Stimulated activated memory B cell treated with anti-CD40 and anti-IgM and Interleukin-4, amounts not matched to agents 10 μg/mL and 1 μg/mL and 100 μg/mL, for 72 hours (primary cell): ENCODE data around the gene TRAPPC2L.

Experiments used
- ATAC-seq: fragments of 150-1000 bp; cut with Tn5 transposase; 2 replicates; pipeline ENCODE4 v1.10.0; 2021
- H3K27ac Mint-ChIP-seq: one replicate; pipeline ENCODE4 v1.8.0; 2022; ENCODE audit warnings: mild to moderate bottlenecking, mixed read lengths
- H3K27me3 Mint-ChIP-seq: one replicate; pipeline ENCODE4 v1.8.0; 2022; ENCODE audit warnings: mixed read lengths
- H3K36me3 Mint-ChIP-seq: one replicate; pipeline ENCODE4 v1.8.0; 2022; ENCODE audit warnings: mixed read lengths
- H3K4me1 Mint-ChIP-seq: one replicate; pipeline ENCODE4 v1.8.0; 2022; ENCODE audit warnings: mixed read lengths
- H3K4me3 Mint-ChIP-seq: one replicate; pipeline ENCODE4 v1.8.0; 2022; ENCODE audit warnings: mild to moderate bottlenecking, moderate library complexity, mixed read lengths
- H3K9me3 Mint-ChIP-seq: one replicate; pipeline ENCODE4 v1.8.0; 2022; ENCODE audit warnings: mixed read lengths

The TRAPPC2L gene

DNA sequence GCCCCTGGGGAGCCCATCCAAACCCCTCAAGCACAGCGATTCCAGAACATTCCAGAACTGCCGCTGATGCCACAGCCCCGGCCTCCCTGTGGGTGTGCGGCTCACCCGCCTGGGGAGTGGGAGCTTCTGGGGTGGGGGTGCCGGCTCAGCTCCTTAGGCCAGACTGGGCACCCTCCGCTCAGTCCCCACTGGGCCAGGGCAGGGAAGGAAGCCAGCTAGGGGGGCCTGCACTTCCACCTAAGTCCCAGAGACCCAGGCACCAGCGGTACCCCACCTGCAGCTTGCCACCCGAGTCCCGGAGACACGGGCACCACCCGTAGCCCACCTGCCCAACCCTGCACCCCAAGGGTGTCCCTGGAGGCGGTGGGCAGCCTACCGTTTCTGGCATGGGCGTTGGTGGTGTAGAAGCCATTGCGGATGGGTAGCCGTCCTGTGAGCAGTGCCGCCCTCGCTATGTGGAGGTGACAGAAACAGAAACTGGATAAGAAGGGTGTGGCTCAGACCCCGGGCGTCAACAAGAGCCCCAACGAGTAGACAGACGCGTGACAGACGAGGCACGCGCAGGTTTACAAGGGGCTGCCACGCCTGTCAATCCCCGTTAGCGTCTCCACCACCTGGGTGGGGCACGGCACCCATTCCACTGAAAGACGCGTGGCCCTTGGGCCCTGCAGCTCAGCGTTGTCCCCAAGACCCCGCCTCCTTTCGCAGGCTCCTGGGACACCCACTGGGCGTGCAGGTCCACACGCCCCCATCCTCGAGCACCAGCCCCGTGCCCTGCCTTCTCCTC, 15.2 kb upstream of the TRAPPC2L start:
- Mint-ChIP-seq H3K27ac (no peak overlapping the region), H3K4me1 (peaks cover 8% of the 10 kb centered on the region), H3K9me3 (no peaks in the 10 kb centered on the region), H3K4me3 (no peak overlapping the region), H3K27me3 (no peaks in the 10 kb centered on the region), H3K36me3 (peaks cover 24% of the 10 kb centered on the region)
- peak; percentile 18 for ATAC-seq

DNA sequence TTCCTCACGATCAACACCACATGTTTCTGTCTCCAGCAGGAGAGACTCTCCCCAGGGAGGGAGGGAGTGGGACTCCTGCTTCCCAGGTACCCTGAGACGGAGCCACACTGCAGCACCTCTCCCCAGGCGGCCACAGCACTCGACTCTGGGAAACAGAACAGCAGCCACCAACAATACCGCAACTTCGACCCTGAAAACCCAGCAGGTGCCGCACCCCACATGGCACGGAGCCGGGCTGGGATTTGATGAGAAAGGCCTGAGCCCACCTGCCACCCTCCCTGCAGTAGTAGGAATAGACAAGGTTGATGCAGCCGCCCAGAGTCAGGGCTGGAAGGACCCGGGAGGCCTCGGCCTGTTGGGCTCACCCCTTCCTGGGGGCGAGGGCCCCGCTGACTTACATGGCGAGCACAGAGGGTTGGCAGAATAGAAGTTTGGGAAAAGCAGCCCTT, 14.6 kb upstream of the TRAPPC2L start:
- peaks cover 24% of the 10 kb centered on the region for H3K36me3 Mint-ChIP-seq
- ATAC-seq: no peak
- H3K27me3 Mint-ChIP-seq: no peaks in the 10 kb centered on the region
- H3K27ac Mint-ChIP-seq: no peak overlapping the region
- H3K4me3 Mint-ChIP-seq: no peak overlapping the region
- H3K9me3 Mint-ChIP-seq: no peaks in the 10 kb centered on the region
- H3K4me1 Mint-ChIP-seq: peaks cover 8% of the 10 kb centered on the region

DNA sequence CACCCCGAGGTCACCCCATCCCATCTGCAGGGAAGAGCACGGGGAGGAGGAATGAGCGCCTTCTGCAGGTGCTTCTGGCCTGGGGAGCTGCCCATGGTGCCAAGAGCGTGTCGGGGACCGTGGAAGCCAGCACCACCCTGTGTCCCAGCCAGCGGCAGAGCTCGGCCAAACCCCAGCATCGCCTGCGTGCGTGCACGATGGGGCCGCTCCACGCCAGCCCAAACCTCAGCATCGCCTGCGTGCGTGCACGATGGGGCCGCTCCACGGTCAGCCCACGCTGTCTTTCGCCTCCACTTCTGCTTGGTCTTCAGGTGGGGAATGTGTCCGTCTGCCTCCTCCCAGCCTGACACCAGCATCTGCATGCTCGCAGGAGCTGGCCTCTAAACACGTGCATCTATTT, 14.1 kb upstream of the TRAPPC2L start:
- Mint-ChIP-seq H3K36me3 (peaks cover 24% of the 10 kb centered on the region), H3K4me1 (peaks cover 8% of the 10 kb centered on the region), H3K4me3 (no peak overlapping the region), H3K9me3 (no peaks in the 10 kb centered on the region), H3K27me3 (no peaks in the 10 kb centered on the region), H3K27ac (no peak overlapping the region)
- ATAC-seq: no peak

DNA sequence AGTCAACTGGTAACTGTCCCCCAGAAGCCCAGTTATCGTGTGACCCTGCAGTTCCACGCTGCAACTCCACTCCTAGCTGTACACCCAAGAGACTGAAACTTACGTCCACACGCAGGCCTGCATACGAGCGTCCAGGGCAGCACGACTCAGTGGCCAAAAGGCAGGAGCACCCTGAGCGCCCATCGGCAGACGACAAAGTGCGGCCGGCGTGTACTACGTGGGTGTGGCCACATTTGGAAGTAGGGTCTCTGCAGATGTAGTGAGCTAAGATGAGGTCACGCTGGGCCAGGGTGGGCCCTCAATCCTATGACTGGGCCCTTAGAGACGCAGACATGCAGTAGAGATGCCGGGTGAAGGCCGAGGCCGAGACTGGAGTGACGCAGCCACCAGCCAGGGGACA, 13.7 kb upstream of the TRAPPC2L start:
- H3K4me1 Mint-ChIP-seq: peaks cover 8% of the 10 kb centered on the region
- no peaks in the 10 kb centered on the region for H3K9me3 Mint-ChIP-seq
- H3K4me3 Mint-ChIP-seq: no peak overlapping the region
- no peaks in the 10 kb centered on the region for H3K27me3 Mint-ChIP-seq
- peaks cover 20% of the 10 kb centered on the region for H3K36me3 Mint-ChIP-seq
- ATAC-seq: no peak
- H3K27ac Mint-ChIP-seq: no peak overlapping the region

DNA sequence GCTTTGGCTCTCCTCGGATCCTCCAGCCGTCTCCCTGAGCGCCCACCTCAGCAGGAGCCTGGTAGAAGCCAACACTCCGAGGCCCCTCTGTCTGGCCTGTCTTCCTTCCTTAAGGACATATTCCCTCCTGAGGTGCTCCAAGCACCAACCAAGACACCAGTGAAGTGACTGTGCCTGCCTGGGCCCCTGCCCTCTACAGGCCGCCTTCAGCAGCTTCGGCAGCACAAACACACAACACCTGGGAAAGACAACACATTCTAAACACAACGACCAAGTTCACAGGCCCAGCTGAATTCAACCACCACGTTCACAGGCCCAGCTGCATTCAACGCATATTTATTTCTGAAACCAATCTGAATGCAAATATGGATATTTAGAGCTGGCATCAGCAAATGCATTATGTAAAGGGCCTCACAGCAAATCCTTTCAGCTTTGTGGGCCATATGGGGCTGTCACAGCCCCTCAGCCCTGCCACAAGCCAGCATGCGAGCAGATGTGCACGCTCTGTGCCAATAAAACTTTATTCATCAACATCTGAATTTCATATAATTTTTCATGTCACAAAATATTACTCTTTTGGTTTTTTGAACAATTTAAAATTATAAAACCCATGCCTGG, 12.4 kb upstream of the TRAPPC2L start:
- Mint-ChIP-seq H3K27ac (no peak overlapping the region), H3K9me3 (no peaks in the 10 kb centered on the region), H3K27me3 (no peaks in the 10 kb centered on the region), H3K4me3 (no peak overlapping the region), H3K36me3 (peaks cover 10% of the 10 kb centered on the region), H3K4me1 (peaks cover 8% of the 10 kb centered on the region)
- ATAC-seq: no peak

DNA sequence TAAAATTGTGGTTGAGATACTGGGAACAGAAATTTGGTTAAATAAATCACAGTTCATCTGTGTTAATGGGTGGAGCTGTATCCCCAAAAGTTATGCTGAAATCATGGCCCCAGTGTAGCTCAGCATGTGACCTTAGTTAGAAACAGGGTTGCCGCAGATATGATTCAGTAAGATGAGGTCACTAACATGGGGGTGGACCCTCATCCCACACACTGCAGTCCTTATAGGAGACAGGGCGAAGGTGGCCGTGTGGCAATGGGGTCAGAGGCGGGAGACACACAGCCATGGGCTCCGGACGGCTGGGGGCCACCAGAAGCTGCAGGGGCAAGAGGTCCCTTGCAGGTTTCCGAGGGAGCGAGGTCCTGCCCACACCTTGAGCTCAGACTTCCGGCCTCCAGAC, 10.8 kb upstream of the TRAPPC2L start:
- Mint-ChIP-seq H3K36me3 (no peaks in the 10 kb centered on the region), H3K27ac (no peak overlapping the region), H3K4me3 (no peak overlapping the region), H3K4me1 (peaks cover 8% of the 10 kb centered on the region), H3K27me3 (no peaks in the 10 kb centered on the region), H3K9me3 (no peaks in the 10 kb centered on the region)
- no peak for ATAC-seq

DNA sequence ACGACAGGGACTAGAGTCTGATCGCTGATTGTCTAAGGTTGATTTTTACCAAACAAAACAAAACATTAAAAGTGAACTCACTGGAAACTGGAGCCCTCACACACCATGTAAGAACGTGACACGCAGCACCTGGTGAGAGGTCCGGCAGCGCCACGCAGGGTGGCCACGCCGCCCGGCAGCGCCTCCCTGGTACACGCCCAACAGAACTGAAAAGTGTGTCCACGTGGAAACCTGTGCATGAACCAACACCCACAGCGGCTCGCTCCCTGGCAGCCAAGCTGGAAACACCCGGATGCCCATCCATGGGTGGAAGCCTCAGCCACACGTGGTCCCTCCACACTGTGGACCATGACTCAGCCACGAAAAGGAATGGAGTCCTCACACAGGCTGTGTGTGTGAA, 9.3 kb upstream of the TRAPPC2L start:
- Mint-ChIP-seq H3K4me1 (no peaks in the 10 kb centered on the region), H3K4me3 (no peak overlapping the region), H3K36me3 (peaks cover 8% of the 10 kb centered on the region), H3K9me3 (no peaks in the 10 kb centered on the region), H3K27me3 (no peaks in the 10 kb centered on the region), H3K27ac (no peak overlapping the region)
- no peak for ATAC-seq

DNA sequence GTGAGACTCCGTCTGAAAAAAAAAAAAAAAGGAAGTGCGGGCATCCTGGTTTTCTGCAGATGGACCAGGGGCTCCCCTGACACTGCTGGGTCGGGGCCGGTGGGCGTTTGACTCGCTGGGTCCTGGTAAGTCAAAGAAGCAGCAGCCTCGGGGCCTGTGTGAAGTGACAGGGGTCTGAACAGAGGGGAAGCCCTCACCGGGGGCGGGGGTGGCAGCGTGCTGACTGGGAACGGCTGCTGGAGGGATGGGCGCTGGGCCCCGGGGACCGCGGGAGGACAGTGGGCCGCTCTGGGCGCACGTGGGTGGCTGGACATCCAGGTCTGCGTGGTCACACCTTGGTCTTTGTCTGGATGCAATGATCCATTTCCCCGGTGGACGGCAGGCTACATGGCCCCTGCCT, 8.4 kb upstream of the TRAPPC2L start:
- Mint-ChIP-seq H3K4me3 (no peak overlapping the region), H3K36me3 (peaks cover 8% of the 10 kb centered on the region), H3K27ac (no peak overlapping the region), H3K9me3 (no peaks in the 10 kb centered on the region), H3K4me1 (no peaks in the 10 kb centered on the region), H3K27me3 (no peaks in the 10 kb centered on the region)
- peak; percentile 47 for ATAC-seq

DNA sequence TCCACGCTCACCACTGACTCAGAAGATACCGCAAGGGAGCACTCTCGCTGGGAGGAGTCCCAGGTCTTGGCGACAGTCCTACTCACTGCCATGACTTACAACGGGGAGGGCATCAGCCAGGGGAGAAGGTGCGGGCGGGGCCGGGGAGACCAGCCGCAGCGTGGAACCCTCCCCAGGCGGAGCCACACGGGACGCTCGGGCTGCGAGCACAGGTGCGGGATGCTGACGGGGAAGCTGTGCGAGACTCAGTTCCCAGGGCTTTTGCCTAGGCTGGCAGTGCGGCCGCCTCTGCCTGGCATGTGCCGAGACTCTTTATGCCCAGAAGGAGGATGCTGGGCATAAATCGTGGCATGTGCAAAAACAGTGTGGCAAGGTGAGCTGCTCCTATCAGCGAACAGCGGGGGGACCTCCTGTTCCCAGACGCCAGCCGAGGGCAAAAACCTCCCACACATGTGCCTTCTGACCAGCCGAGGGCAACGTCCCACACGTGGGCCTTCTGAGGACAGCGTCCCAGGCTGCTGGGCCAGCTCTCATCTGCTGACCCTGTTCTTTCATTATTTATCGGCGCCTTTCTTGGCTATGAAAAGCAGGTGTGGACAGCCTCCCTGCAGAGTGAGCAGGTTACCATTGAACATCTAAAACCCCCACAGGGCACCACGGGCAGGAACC, 6.3 kb upstream of the TRAPPC2L start:
- H3K27ac Mint-ChIP-seq: no peak overlapping the region
- H3K36me3 Mint-ChIP-seq: peaks cover 8% of the 10 kb centered on the region
- no peak overlapping the region for H3K4me3 Mint-ChIP-seq
- peaks cover 17% of the 10 kb centered on the region for H3K4me1 Mint-ChIP-seq
- H3K9me3 Mint-ChIP-seq: no peaks in the 10 kb centered on the region
- no peaks in the 10 kb centered on the region for H3K27me3 Mint-ChIP-seq
- no peak for ATAC-seq

DNA sequence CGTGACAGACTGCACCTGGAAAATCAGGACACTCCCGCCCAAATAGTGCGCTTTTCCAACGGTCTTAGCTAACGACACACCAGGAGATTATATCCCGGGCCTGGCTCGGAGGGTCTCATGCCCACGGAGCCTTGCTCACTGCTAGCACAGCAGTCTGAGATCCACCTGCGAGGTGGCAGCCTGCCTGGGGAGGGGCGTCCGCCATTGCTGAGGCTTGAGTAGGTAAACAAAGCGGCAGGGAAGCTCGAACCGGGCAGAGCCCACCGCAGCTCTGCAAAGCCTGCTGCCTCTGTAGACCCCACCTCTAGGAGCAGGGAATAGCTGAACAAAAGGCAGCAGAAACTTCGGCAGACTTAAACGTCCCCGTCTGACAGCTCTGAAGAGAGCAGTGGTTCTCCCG, 5.3 kb upstream of the TRAPPC2L start:
- H3K4me1 Mint-ChIP-seq: peaks cover 22% of the 10 kb centered on the region
- no peak for ATAC-seq

DNA sequence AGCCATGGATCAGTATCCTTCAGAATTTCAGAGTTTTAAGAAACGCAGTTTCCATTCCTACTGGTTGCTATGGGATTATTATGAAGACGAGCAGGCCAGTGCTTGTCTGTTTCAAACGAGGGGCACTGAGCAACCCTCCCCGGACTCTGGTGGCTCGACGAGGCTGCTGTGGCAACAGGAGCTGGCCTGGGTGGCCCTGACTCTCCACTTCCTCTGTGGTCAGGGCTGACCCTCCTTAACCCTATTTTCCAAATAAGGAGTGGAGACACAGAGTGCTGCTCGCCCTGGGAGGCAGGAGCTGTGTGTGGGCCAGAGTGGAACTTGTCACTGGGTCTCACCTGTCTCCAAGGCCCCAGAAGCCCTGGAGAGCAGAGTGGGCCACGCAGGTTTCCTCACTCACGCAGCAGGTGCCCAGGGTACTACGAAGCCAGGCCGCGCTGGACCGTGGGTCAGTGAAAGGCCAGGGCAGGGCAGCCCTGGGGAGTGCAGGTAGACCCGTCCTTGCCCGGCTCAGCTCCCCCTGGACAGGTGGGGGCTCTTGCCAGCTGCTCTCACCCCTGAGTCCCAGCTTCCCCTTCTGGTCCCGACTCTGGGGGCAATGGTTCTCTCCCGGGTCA, 3.5 kb upstream of the TRAPPC2L start:
- no peak for ATAC-seq
- H3K27me3 Mint-ChIP-seq: no peaks in the 10 kb centered on the region
- peaks cover 33% of the 10 kb centered on the region for H3K4me1 Mint-ChIP-seq
- H3K27ac Mint-ChIP-seq: no peak overlapping the region
- no peaks in the 10 kb centered on the region for H3K9me3 Mint-ChIP-seq
- H3K36me3 Mint-ChIP-seq: peaks cover 8% of the 10 kb centered on the region
- no peak overlapping the region for H3K4me3 Mint-ChIP-seq

More for the DNA sequence above, 5.3 kb upstream of the TRAPPC2L start:
- no peaks in the 10 kb centered on the region for H3K9me3 Mint-ChIP-seq
- H3K4me3 Mint-ChIP-seq: no peak overlapping the region
- peaks cover 8% of the 10 kb centered on the region for H3K36me3 Mint-ChIP-seq
- H3K27me3 Mint-ChIP-seq: no peaks in the 10 kb centered on the region
- H3K27ac Mint-ChIP-seq: no peak overlapping the region

DNA sequence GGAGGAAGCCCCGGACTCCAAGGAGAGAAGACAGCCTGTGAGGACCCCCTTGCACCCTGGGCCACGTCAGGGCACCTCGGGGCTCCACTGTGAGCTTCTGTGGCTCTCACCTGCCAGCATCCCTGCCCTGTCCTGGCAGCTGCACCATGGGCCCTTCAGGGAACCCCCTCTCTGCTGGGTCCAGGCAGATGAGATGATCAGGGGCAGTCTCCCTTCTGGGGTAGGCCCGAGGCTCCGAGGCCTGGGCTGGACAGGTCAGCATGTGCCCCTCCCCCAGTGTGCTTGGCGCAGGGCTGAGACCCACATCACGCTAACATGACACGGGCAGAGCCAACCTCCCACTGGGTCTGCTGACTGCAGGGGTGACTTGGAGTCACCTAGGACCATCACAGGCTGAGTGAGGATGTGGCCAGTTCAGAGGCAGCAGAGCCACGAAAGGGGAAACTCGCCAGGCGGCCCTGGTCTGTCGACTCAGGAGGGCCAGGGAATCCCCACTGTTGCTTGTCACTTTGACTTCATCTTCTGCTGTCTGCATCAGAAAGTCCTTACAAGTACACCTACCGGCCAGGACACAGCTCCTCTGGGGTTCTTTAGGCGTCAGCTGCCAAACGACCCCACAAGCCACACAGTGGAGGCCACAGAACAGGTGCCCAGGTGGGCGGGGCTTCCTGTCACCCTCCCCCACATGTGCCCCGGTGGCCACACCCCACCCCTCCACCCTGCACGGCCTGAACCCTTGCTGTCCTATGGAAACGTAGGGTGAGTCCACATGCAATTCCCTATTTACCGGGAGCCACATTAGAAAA, 2.4 kb upstream of the TRAPPC2L start:
- Mint-ChIP-seq H3K9me3 (no peaks in the 10 kb centered on the region), H3K27me3 (no peaks in the 10 kb centered on the region), H3K4me3 (peak overlapping the region; percentile 77), H3K27ac (peak overlapping the region; percentile 73), H3K4me1 (peaks cover 37% of the 10 kb centered on the region), H3K36me3 (peaks cover 8% of the 10 kb centered on the region)
- ATAC-seq: peak; percentile 44

DNA sequence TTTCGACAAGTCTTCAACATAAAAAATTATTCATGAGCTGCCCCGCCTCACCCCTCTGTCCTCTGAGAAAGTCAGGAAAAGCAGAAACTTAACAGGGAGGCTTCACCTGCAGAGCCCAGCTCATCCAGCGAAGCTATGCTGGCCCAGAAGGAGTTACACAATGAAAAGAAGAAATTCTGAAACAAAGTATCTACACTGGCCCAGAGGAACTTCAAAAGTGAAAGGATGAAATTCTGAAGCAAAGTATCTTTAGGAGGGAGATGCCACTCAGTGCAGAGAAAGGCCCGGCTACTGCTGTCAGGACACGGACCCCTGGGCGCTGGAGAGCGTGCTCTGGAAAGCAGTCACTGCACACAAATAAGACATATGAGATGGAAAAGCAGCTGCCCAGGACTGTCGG, 1.8 kb upstream of the TRAPPC2L start:
- ATAC-seq: no peak
- Mint-ChIP-seq H3K27me3 (no peaks in the 10 kb centered on the region), H3K36me3 (peaks cover 8% of the 10 kb centered on the region), H3K9me3 (no peaks in the 10 kb centered on the region), H3K27ac (peak overlapping the region; percentile 73), H3K4me3 (peak overlapping the region; percentile 77), H3K4me1 (peaks cover 37% of the 10 kb centered on the region)

DNA sequence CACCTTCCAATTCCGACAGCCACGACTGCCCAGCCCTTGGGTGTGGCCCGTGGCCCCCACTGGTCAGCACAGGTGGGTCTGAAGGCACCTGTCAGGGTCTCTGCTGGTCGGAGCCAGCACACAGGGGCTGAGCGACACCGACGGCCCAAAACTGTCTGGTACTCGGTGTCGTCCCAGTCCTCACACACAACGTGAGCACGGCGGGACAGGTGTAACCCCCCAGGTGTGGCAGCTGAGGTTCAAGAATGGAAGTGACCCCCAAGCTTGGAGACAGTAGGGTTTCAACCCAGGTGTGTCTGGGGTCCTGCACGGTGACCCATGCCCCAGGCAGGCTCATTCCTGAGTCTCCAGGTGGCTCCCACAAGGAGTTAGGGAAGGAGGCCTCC, 1.2 kb upstream of the TRAPPC2L start:
- Mint-ChIP-seq H3K4me3 (peak overlapping the region; percentile 76), H3K9me3 (no peaks in the 10 kb centered on the region), H3K4me1 (peaks cover 37% of the 10 kb centered on the region), H3K27me3 (no peaks in the 10 kb centered on the region), H3K27ac (peak overlapping the region; percentile 73), H3K36me3 (peaks cover 11% of the 10 kb centered on the region)
- no peak for ATAC-seq
